Osteoblast (primary cell): ENCODE results near the gene FGF9. TPM values are rescaled to one million over a fixed set of nuclear protein-coding genes. Genes with fewer than 3 reads are reported as not detected.

ENCODE experiments used
- DNase-seq: peaks from one replicate; pipeline ENCODE4 v3.0.0; 2011; ENCODE audit warnings: low spot score, mixed read lengths; ENCODE audit not compliant: insufficient read length; ENCODE audit errors: missing footprints
- H2AFZ ChIP-seq: 2 replicates; pipeline ENCODE4 v1.6.0; 2011; ENCODE audit warnings: mild to moderate bottlenecking, low read length
- H3K27ac ChIP-seq: 2 replicates; pipeline ENCODE4 v1.5.1; 2011; ENCODE audit warnings: mild to moderate bottlenecking, low read depth, low read length, moderate library complexity
- H3K27me3 ChIP-seq: 2 replicates; pipeline ENCODE4 v1.6.0; 2012; ENCODE audit warnings: mild to moderate bottlenecking, control low read depth, inconsistent platforms, low read length, moderate library complexity; ENCODE audit not compliant: insufficient read depth
- H3K36me3 ChIP-seq: 2 replicates; pipeline ENCODE4 v1.5.1; 2011; ENCODE audit warnings: mild to moderate bottlenecking, low read length, control low read depth, moderate library complexity; ENCODE audit not compliant: insufficient read depth
- H3K4me1 ChIP-seq: 2 replicates; pipeline ENCODE4 v1.5.1; 2011; ENCODE audit warnings: mild to moderate bottlenecking, low read length, control low read depth, moderate library complexity; ENCODE audit not compliant: insufficient read depth
- H3K4me2 ChIP-seq: 2 replicates; pipeline ENCODE4 v1.6.0; 2011; ENCODE audit warnings: mild to moderate bottlenecking, low read length; ENCODE audit not compliant: insufficient read depth
- H3K4me3 ChIP-seq: fragments of 200-600 bp; sonication (generic); 3 replicates; pipeline ENCODE4 v1.5.1; 2012; ENCODE audit warnings: mild to moderate bottlenecking, low read length, inconsistent platforms; ENCODE audit not compliant: insufficient read depth
- H3K79me2 ChIP-seq: 2 replicates; pipeline ENCODE4 v1.6.0; 2012; ENCODE audit warnings: mild to moderate bottlenecking, low read length, control low read depth, inconsistent platforms; ENCODE audit not compliant: insufficient read depth
- H3K9me3 ChIP-seq: 2 replicates; pipeline ENCODE4 v1.5.1; 2011; ENCODE audit warnings: low read depth, low read length, control low read depth
- H4K20me1 ChIP-seq: 2 replicates; pipeline ENCODE4 v1.6.0; 2012; ENCODE audit warnings: mild to moderate bottlenecking, low read length, control low read depth; ENCODE audit not compliant: insufficient read depth
- CTCF ChIP-seq: IDR thresholded peaks from 2 replicates; pipeline ENCODE4 v1.5.1; 2011; ENCODE audit warnings: mild to moderate bottlenecking, low read depth, low read length, moderate library complexity; ENCODE audit errors: extremely low read depth
- total RNA-seq: library from RNA; depleted of rRNA; stranded (reverse); fragments of >200 nt; gene quantifications from 2 replicates; pipeline ENCODE4 v1.2.3, GENCODE V29; 2012

FGF9 gene
- total RNA-seq, 1 donor: not detected

GRCh38 chr13:21730186-21730880 is 59.5 kb downstream of the FGF9 start:
- no peak for DNase-seq
- no peaks in the 10 kb centered on the region for H3K4me1 ChIP-seq

GRCh38 chr13:21733475-21734263 is 62.8 kb downstream of the FGF9 start:
- Histone ChIP-seq H3K4me2 (no peak overlapping the region), H3K27ac (no peak overlapping the region), H3K4me1 (no peaks in the 10 kb centered on the region), H4K20me1 (no peaks in the 10 kb centered on the region), H3K27me3 (no peaks in the 10 kb centered on the region), H3K36me3 (no peaks in the 10 kb centered on the region), H3K79me2 (no peaks in the 10 kb centered on the region), H3K9me3 (no peaks in the 10 kb centered on the region), H2AFZ (no peak overlapping the region), H3K4me3 (no peak overlapping the region)
- TF ChIP-seq CTCF: no peak
- no peak for DNase-seq

More at GRCh38 chr13:21730186-21730880, 59.5 kb downstream of the FGF9 start:
- no peak overlapping the region for H3K4me2 ChIP-seq
- H3K79me2 ChIP-seq: no peaks in the 10 kb centered on the region
- H3K36me3 ChIP-seq: no peaks in the 10 kb centered on the region
- H2AFZ ChIP-seq: no peak overlapping the region
- no peaks in the 10 kb centered on the region for H3K27me3 ChIP-seq
- no peaks in the 10 kb centered on the region for H4K20me1 ChIP-seq
- no peak for TF ChIP-seq CTCF
- no peak overlapping the region for H3K4me3 ChIP-seq
- no peak overlapping the region for H3K27ac ChIP-seq
- no peaks in the 10 kb centered on the region for H3K9me3 ChIP-seq

- no peak overlapping the region for H2AFZ ChIP-seq
Observed at GRCh38 chr13:21734961-21735360, 64.1 kb downstream of the FGF9 start.

More at GRCh38 chr13:21734961-21735360, 64.1 kb downstream of the FGF9 start:
- Histone ChIP-seq H3K36me3 (no peaks in the 10 kb centered on the region), H3K4me2 (no peak overlapping the region), H3K4me1 (no peaks in the 10 kb centered on the region), H3K4me3 (no peak overlapping the region), H4K20me1 (no peaks in the 10 kb centered on the region), H3K9me3 (no peaks in the 10 kb centered on the region), H3K27me3 (no peaks in the 10 kb centered on the region), H3K27ac (no peak overlapping the region), H3K79me2 (no peaks in the 10 kb centered on the region)
- TF ChIP-seq CTCF: no peak
- DNase-seq: no peak
